CD4-positive, CD25-positive, alpha-beta regulatory T cell (primary cell): ENCODE results near the gene IL1RAPL1. TPM values are rescaled to one million over a fixed set of nuclear protein-coding genes. Genes with fewer than 3 reads are reported as not detected.

Experiments
- ATAC-seq, 2 donors: fragments of 150-1000 bp; cut with Tn5 transposase; one replicate each; pipeline ENCODE4 v1.10.0; 2021; ENCODE audit warnings: low read depth in 2 of 2, moderate number of reproducible peaks in 2 of 2, moderate library complexity in 1 of 2
- DNase-seq, 3 donors: peaks; one replicate each; pipeline versions ENCODE4 v3.0.0 to v3.0.0-alpha.2; 2012 to 2022; ENCODE audit warnings: mixed read lengths in 1 of 3
- H3K27ac ChIP-seq: one replicate; pipeline ENCODE4 v1.7.0; 2013; ENCODE audit warnings: mild to moderate bottlenecking, low read length; ENCODE audit not compliant: insufficient read depth, poor library complexity, severe bottlenecking
- H3K27me3 ChIP-seq: one replicate; pipeline ENCODE4 v1.7.0; 2013; ENCODE audit warnings: low read length; ENCODE audit not compliant: control insufficient read depth, insufficient read depth
- H3K36me3 ChIP-seq: one replicate; pipeline ENCODE4 v1.7.0; 2013; ENCODE audit warnings: mild to moderate bottlenecking, low read length, moderate library complexity; ENCODE audit not compliant: control insufficient read depth, insufficient read depth
- H3K4me1 ChIP-seq: 2 replicates; pipeline ENCODE4 v1.7.0; 2013; ENCODE audit warnings: mild to moderate bottlenecking, low read length; ENCODE audit not compliant: insufficient read depth, control insufficient read depth, poor library complexity, severe bottlenecking
- H3K4me3 ChIP-seq: one replicate; pipeline ENCODE4 v1.7.0; 2013; ENCODE audit warnings: low read depth, mild to moderate bottlenecking, low read length, moderate library complexity
- H3K9me3 ChIP-seq, 2 experiments: 1 replicate in 1 of 2; 2 replicates in 1 of 2; pipeline ENCODE4 v1.7.0; 2013; ENCODE audit warnings: low read length in 2 of 2, mild to moderate bottlenecking in 1 of 2, moderate library complexity in 1 of 2; ENCODE audit not compliant: control insufficient read depth in 2 of 2
- H3K27ac Mint-ChIP-seq, 3 donors: one replicate each; pipeline ENCODE4 v1.8.0; 2020 to 2022; ENCODE audit warnings: mild to moderate bottlenecking in 3 of 3, mixed read lengths in 3 of 3, moderate library complexity in 2 of 3
- H3K27me3 Mint-ChIP-seq: one replicate; pipeline ENCODE4 v1.8.0; 2022; ENCODE audit warnings: mild to moderate bottlenecking, mixed read lengths
- H3K36me3 Mint-ChIP-seq: one replicate; pipeline ENCODE4 v1.8.0; 2020; ENCODE audit warnings: mixed read lengths
- H3K4me1 Mint-ChIP-seq, 4 donors: one replicate each; pipeline ENCODE4 v1.8.0; 2020 to 2022; ENCODE audit warnings: mixed read lengths in 4 of 4, mild to moderate bottlenecking in 1 of 4
- H3K4me3 Mint-ChIP-seq, 4 donors: one replicate each; pipeline ENCODE4 v1.8.0; 2020 to 2022; ENCODE audit warnings: mild to moderate bottlenecking in 4 of 4, mixed read lengths in 4 of 4, moderate library complexity in 3 of 4
- H3K9me3 Mint-ChIP-seq, 7 donors: one replicate each; pipeline ENCODE4 v1.8.0; 2020 to 2022; ENCODE audit warnings: mixed read lengths in 7 of 7, mild to moderate bottlenecking in 3 of 7, moderate library complexity in 2 of 7
- polyA plus RNA-seq, 4 donors: library from polyadenylated mRNA; unstranded; fragments of 300-500 nt; fragmentation: Illumina TruSeq; gene quantifications; one replicate each; pipeline ENCODE4 v1.2.3, GENCODE V29; 2021
- total RNA-seq: library from RNA; stranded (reverse); gene quantifications from one replicate; pipeline ENCODE4 v1.2.3, GENCODE V29; 2022

IL1RAPL1 gene
- total and polyA plus RNA-seq, 5 donors from 2014 or later, result not detected

DNA sequence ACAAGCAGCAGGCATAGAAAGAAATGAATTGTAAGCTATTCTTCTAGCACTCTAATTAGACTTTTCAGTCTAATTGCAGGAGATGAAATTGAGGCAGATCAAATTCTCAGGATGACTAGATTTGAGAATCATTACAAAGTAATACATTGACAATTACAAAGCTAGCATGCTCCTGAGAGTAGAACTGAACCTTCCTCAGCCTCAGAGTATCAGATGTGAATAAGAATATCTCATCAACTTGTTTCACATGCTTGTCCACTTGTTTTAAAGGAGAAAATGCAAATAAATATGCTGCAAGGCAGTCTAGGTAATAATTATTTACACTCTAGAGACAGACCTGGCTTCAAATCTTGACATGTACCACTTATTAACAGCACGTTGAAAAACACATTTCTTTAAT lies 1137.1 kb downstream of the IL1RAPL1 start:
- no peaks in the 10 kb centered on the region for H3K27me3 Mint-ChIP-seq
- Histone ChIP-seq H3K9me3 (no peaks in the 10 kb centered on the region), H3K4me1 (no peaks in the 10 kb centered on the region), H3K27me3 (no peaks in the 10 kb centered on the region), H3K36me3 (no peaks in the 10 kb centered on the region), H3K4me3 (no peak overlapping the region), H3K27ac (no peak overlapping the region)
- H3K36me3 Mint-ChIP-seq, result no peaks in the 10 kb centered on the region
- H3K4me1 Mint-ChIP-seq, result no peaks in the 10 kb centered on the region
- H3K27ac Mint-ChIP-seq, result no peak overlapping the region
- no peak overlapping the region for H3K4me3 Mint-ChIP-seq
- H3K9me3 Mint-ChIP-seq, result peaks cover 0 to 4% (median 0%) of the 10 kb centered on the region in 7 donors
- no peak for DNase-seq
- ATAC-seq, result no peak

DNA sequence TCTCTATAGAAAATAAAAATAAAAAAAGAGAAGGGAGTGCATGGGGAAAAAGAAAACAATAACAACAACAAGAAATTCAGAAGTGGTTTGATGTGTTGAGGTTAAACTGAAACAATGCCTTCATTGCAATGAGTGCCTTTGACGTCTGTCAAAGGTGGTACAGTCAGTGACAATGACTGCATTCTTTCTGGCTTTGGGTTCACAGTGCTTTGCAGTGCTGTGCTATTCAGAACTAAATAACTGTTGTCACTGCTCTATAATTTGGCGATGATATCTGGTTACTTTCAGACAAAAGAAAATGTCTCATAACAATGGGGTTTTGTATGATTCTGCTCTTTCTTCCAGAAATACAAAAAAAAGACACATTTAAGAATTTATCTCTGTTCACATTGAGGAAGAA lies 1139.6 kb downstream of the IL1RAPL1 start:
- no peak overlapping the region for H3K27ac ChIP-seq
- peaks cover 0 to 4% (median 0%) of the 10 kb centered on the region in 7 donors for H3K9me3 Mint-ChIP-seq
- no peak for DNase-seq
- no peaks in the 10 kb centered on the region for H3K4me1 ChIP-seq
- no peaks in the 10 kb centered on the region for H3K36me3 ChIP-seq
- no peaks in the 10 kb centered on the region for H3K27me3 Mint-ChIP-seq
- no peaks in the 10 kb centered on the region for H3K27me3 ChIP-seq
- H3K4me3 Mint-ChIP-seq, result no peak overlapping the region
- no peaks in the 10 kb centered on the region for H3K4me1 Mint-ChIP-seq
- H3K36me3 Mint-ChIP-seq, result no peaks in the 10 kb centered on the region
- ATAC-seq, result no peak
- H3K9me3 ChIP-seq, result no peaks in the 10 kb centered on the region
- no peak overlapping the region for H3K4me3 ChIP-seq
- no peak overlapping the region for H3K27ac Mint-ChIP-seq

DNA sequence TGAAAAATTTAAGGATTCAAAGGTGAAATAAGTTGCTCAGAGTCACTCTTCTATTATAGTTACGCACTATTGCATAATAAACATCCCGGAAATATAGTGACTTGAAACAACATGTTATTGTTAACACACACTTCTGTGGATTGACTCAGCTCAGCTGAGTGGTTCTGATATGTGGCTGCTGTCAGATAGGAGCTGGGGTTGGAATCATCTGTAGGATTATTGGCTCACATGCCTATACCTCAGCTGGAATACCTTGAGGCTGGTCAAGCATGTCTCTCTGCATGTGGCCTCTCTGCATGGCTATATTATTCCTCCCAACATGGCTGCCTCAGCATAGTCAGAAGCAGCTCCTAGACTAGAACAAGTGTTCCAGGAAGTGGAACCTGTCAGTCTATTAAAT lies 1141.4 kb downstream of the IL1RAPL1 start:
- Histone ChIP-seq H3K36me3 (no peaks in the 10 kb centered on the region), H3K27ac (no peak overlapping the region), H3K4me1 (no peaks in the 10 kb centered on the region), H3K4me3 (no peak overlapping the region), H3K27me3 (no peaks in the 10 kb centered on the region), H3K9me3 (no peaks in the 10 kb centered on the region)
- ATAC-seq, result no peak
- Mint-ChIP-seq H3K4me3 (no peak overlapping the region), H3K9me3 (peaks cover 0 to 7% (median 0%) of the 10 kb centered on the region in 7 donors), H3K4me1 (no peaks in the 10 kb centered on the region), H3K27me3 (no peaks in the 10 kb centered on the region), H3K27ac (no peak overlapping the region), H3K36me3 (no peaks in the 10 kb centered on the region)
- no peak for DNase-seq

DNA sequence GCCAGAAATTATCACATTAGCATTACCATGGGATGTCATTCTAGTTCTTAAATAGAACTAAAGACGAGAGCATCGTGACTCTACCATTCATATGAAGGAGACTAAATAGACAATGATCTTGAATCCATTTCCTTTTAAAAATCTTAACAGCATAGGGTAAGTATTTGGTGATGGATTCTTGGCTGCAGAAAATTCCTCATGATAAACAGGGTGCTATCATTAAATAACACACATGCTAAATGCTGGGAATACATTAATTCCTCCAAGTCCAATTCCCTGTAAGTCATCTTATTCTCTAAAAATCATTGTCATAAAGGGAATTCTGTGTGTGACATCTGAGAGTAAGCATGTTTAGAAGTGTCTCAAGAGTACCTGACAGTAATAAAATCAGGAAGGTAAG lies 1157.7 kb downstream of the IL1RAPL1 start:
- DNase-seq, result no peak

DNA sequence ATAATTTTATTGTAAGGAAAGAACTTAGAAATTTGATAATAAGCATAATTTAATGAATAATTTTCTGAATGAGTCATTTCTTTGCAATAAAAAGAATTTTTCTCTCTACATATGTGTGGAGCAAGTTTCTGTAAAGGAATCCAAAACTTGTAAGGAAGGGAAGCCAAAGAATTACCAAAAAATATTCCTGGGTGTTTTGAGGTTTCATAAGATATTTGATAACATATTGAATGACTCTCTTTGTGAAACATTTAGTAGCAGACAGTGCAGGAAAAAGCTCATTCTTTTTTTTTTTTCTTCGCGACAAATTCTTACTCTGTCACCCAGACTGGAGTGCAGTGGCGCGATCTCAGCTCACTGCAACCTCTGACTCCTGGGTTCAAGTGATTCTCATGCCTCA lies 1159.1 kb downstream of the IL1RAPL1 start:
- Histone ChIP-seq H3K4me1 (no peaks in the 10 kb centered on the region), H3K27me3 (no peaks in the 10 kb centered on the region), H3K9me3 (no peaks in the 10 kb centered on the region), H3K36me3 (no peaks in the 10 kb centered on the region), H3K4me3 (no peak overlapping the region), H3K27ac (no peak overlapping the region)
- Mint-ChIP-seq H3K36me3 (no peaks in the 10 kb centered on the region), H3K27me3 (no peaks in the 10 kb centered on the region), H3K4me1 (no peaks in the 10 kb centered on the region), H3K4me3 (no peak overlapping the region), H3K9me3 (peaks cover 0 to 3% (median 0%) of the 10 kb centered on the region in 7 donors), H3K27ac (no peak overlapping the region)
- DNase-seq (no peak), ATAC-seq (no peak)

More for the DNA sequence above, 1157.7 kb downstream of the IL1RAPL1 start:
- Histone ChIP-seq H3K9me3 (peaks cover 0 to 3% of the 10 kb centered on the region in 2 experiments), H3K4me1 (no peaks in the 10 kb centered on the region), H3K27ac (no peak overlapping the region), H3K27me3 (no peaks in the 10 kb centered on the region), H3K4me3 (no peak overlapping the region), H3K36me3 (no peaks in the 10 kb centered on the region)
- Mint-ChIP-seq H3K4me3 (no peak overlapping the region), H3K27me3 (no peaks in the 10 kb centered on the region), H3K9me3 (peaks cover 0 to 5% (median 1%) of the 10 kb centered on the region in 7 donors), H3K4me1 (no peaks in the 10 kb centered on the region), H3K36me3 (no peaks in the 10 kb centered on the region), H3K27ac (no peak overlapping the region)
- no peak for ATAC-seq

DNA sequence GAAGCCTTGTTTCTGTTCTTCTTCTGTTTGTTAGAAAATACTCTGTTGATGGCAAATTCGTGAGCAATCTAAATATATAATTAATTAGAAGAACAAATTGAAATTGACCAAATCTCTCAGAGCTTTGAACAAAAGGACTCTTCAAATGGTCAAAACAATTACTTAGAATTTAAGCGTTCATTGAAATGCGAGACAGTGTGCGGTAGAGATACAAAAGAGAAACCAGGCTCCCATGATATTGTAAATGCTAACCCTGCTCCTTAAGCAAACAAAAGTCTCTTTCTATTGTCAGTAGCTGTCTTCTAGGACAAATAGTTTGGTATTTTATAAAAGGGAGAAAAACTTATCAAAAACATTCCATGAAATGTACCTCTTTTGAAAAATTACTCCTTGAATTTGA lies 1174.8 kb downstream of the IL1RAPL1 start:
- no peaks in the 10 kb centered on the region for H3K27me3 Mint-ChIP-seq
- Histone ChIP-seq H3K27me3 (no peaks in the 10 kb centered on the region), H3K36me3 (no peaks in the 10 kb centered on the region), H3K4me1 (no peaks in the 10 kb centered on the region), H3K9me3 (no peaks in the 10 kb centered on the region), H3K4me3 (no peak overlapping the region), H3K27ac (no peak overlapping the region)
- no peak overlapping the region for H3K4me3 Mint-ChIP-seq
- H3K9me3 Mint-ChIP-seq, result peaks cover 0 to 2% (median 0%) of the 10 kb centered on the region in 7 donors
- DNase-seq, result no peak
- ATAC-seq, result no peak
- no peaks in the 10 kb centered on the region for H3K4me1 Mint-ChIP-seq
- H3K27ac Mint-ChIP-seq, result peak overlapping the region in 1 of 3 donors; percentile 66
- H3K36me3 Mint-ChIP-seq, result no peaks in the 10 kb centered on the region

DNA sequence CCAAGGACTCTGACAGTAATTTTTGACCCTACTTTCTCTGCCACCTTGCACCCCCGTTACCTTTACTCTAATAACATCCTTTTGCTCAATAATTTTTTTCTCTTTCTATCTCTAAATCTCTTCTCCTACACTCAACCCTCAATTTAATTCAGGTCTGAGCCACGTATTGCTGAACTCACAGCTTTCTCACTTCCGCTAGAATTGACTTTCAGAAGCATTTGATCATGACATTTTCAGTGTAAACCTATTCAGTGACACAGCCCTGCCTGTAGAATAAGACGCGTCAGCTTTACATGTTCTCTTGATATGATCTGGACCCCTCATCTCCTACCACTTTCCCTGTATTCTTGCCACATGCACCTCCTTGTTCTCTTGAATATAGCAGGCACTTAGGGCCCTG lies 1188.6 kb downstream of the IL1RAPL1 start:
- no peak overlapping the region for H3K27ac ChIP-seq
- no peaks in the 10 kb centered on the region for H3K27me3 ChIP-seq
- H3K36me3 ChIP-seq, result no peaks in the 10 kb centered on the region
- Mint-ChIP-seq H3K27ac (no peak overlapping the region), H3K4me1 (no peaks in the 10 kb centered on the region), H3K9me3 (peaks cover 0 to 6% (median 0%) of the 10 kb centered on the region in 7 donors), H3K36me3 (no peaks in the 10 kb centered on the region), H3K27me3 (no peaks in the 10 kb centered on the region), H3K4me3 (no peak overlapping the region)
- H3K9me3 ChIP-seq, result no peaks in the 10 kb centered on the region
- H3K4me1 ChIP-seq, result no peaks in the 10 kb centered on the region
- no peak for DNase-seq
- H3K4me3 ChIP-seq, result no peak overlapping the region
- no peak for ATAC-seq

DNA sequence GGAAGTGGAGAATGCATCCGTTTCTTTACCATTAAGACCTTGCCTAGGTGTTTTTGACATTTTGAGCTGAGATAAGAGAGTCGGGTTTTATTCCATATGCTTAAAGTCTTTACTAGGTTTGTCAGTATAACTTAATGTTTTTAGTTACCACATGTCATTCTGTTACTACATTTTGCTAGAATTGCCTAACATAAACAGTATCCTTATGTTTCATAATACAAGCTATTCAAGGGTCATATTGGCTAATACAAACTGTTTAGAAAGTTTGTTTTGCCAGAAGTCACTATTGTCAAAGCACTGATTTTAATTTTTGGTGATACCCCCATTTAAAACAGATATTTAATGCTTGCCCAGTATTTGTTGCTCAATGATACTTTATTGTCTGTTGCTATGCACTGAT lies 1200.4 kb downstream of the IL1RAPL1 start:
- Histone ChIP-seq H3K4me3 (no peak overlapping the region), H3K27me3 (no peaks in the 10 kb centered on the region), H3K27ac (no peak overlapping the region), H3K9me3 (no peaks in the 10 kb centered on the region), H3K4me1 (no peaks in the 10 kb centered on the region), H3K36me3 (no peaks in the 10 kb centered on the region)
- Mint-ChIP-seq H3K27ac (no peak overlapping the region), H3K36me3 (no peaks in the 10 kb centered on the region), H3K4me1 (no peaks in the 10 kb centered on the region), H3K9me3 (peaks cover 0 to 8% (median 4%) of the 10 kb centered on the region in 7 donors), H3K4me3 (no peak overlapping the region), H3K27me3 (no peaks in the 10 kb centered on the region)
- ATAC-seq (no peak), DNase-seq (no peak)
